GM21717 (cell line): ENCODE results near the gene ABR.
"Not testable (repeated sequence)": the region's sequence is repeated elsewhere in the genome, so short reads cannot be mapped to it uniquely, and the experiment has no call there.

Experiments
- ATAC-seq: cut with Tn5 transposase; IDR thresholded peaks from one replicate; pipeline ENCODE4 v1.9.1; 2021; ENCODE audit warnings: mild to moderate bottlenecking, moderate library complexity; ENCODE audit not compliant: unreplicated experiment

ABR gene

DNA sequence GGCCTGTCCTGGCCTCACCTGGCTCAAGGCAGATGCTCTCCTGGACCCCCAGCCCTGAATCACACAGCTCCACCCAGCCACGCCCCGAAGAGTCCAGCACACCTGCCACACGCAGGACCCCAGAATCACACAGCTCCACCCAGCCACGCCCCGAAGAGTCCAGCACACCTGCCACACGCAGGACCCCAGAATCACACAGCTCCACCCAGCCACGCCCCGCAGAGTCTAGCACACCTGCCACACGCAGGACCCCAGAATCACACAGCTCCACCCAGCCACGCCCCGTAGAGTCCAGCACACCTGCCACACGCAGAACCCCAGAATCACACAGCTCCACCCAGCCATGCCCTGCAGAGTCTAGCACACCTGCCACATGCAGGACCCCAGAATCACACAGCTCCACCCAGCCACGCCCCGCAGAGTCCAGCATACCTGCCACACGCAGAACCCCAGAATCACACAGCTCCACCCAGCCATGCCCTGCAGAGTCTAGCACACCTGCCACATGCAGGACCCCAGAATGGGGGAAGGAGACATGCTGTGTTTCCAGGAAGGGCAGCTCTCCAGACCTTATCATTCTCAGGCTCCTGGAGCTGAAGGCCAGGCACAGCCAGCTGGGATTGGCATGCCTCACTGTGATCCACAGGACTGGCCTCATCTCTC, 105.7 kb downstream of the ABR start:
- ATAC-seq, result not testable (repeated sequence)

- ATAC-seq, result no peak
These were observed 106.4 kb downstream of the ABR start for GRCh38 chr17:1073241-1073962.

DNA sequence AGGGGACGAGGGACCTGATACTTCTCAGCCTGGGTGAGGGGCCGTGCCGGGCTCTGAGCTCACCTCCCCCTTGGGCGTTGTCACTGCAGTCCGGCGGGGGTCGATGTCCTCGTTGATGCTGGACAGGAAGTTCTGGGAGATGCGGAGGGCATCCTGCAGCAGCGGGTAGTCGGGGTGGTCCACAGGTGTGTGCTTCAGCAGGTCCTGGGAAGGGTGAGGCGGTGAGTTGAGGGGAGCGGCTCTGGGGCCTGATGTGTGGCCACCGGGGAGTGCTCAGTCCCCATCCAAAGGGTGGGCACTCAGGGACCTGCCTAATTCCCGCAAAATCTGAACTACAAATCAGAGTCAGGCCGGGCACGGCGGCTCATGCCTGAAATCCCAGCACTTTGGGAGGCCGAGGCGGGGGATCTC, 107.2 kb downstream of the ABR start:
- no peak for ATAC-seq

DNA sequence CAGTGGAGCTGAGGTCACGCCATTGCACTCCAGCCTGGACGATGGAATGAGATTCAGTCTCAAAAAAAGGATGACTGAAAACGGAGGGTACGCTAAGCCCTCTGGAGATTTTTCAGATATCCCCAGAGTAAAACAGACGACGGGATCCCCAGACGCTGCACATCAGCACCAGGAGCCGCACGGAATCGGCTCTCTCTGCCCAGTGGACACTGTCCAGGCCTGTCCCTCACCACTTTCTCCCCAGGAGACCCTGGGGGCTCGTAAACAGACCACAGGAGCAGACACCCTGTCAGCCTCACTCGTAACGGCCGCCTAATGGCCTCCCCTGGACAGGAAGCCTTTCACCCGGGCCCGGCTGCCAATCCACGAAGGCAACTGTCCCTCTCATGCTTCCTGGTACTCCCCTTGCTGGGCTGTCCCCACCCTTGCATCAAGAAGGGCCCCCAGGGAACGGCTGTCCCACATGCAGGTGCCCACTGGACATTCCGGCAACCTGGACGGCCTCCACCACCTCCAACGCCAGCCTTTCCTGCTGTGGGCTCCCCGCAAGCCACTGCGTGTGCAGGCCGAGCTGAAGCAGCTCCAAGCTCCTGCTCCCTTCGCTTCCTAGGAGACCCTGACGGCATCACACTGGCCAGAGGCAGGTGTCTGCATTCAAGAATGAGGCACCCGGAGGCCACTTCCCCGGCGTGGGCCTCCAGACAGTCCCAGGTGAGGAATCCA, 108.5 kb downstream of the ABR start:
- no peak for ATAC-seq

DNA sequence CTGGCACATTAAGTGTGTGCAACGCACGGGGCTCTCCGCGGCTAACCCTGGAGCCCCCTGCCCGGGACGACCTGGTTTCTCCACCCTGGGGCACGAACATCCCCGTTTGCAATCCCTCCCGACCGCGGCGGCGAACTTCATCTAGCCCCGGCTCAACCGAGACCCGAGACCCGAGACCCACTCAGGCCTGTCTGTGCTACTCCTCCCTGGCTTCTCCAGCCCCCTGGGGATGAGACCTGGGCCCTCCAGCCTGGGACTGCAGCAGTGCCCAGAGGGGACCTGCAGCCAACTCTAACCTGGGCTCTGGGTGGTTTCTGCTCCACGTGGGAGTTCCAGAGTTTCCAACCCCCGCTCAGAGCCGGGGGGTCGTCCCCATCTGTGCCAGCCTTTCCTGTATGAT, 109.4 kb downstream of the ABR start:
- no peak for ATAC-seq

DNA sequence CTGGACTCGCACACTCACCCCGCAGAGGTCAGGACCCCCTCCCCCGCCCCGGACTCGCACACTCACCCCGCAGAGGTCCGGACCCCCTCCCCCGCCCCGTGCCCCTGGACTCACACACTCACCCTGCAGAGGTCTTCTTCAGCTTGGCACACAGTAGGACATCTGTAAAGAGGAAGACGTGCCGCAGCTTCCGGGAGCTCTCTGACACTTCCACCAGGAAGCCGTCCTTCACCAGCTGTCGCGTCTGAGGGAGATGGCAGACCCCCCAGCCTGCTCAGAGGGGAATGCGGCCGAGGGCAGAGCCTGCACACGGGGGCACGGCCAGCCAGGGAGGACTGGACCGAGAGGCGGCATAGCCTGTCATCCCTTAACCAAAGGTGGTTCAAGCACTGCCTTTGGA, 109.9 kb downstream of the ABR start:
- no peak for ATAC-seq

- no peak for ATAC-seq
These were observed 111.4 kb downstream of the ABR start for GRCh38 chr17:1068356-1068755.

DNA sequence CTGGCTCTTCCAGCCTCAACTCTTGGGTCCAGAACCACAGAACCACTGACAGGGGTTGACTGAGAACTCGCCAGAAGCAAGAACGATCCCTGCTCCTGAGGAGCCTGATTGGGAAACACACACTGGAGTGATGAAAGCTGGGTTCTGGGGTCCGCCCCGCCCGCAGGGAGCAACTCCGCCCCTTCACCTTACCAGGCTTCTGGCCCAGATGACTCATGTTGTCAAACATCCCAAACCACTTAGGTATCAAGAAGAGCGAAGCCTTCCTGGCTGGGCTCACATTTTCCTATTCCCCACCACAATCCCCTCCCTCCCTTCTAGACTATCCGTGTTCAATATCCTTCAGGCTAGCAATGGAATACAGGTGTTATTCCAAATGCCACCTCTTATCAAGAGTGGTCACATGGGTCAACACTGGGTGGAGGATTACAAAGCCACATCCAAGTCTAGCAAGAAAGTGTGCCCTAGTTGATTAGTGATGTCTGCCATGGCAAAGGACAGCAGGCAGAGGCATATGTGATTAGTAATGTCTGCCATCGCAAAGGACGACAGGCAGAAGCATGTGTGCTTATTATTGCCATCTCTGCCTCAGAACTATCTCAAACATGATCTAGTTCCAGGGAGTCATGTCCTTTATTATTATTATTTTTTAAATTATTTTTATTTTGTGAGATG, 112.4 kb downstream of the ABR start:
- no peak for ATAC-seq

DNA sequence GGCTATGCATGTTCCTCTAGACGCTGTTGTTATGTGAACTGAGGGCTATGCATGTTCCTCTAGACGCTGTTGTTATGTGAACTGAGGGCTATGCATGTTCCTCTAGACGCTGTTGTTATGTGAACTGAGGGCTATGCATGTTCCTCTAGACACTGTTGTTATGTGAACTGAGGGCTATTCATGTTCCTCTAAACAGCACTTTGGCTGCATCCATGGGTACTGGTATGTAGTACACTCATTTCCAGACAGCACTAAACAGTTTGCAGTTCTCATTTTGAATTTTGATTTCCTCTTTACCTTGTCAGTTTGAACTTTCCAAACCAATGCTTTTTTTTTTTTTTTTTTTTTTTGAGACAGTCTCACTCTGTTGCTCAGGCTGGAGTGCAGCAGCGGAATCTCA, 114.4 kb downstream of the ABR start:
- not testable (repeated sequence) for ATAC-seq

- no peak for ATAC-seq
These were observed 118.8 kb downstream of the ABR start for GRCh38 chr17:1060991-1061390.

GRCh38 chr17:1059131-1059795, 120.5 kb downstream of the ABR start:
- ATAC-seq, result no peak

GRCh38 chr17:1058423-1059130, 121.2 kb downstream of the ABR start:
- no peak for ATAC-seq

- no peak for ATAC-seq
These were observed 123.0 kb downstream of the ABR start for GRCh38 chr17:1056761-1057160.

DNA sequence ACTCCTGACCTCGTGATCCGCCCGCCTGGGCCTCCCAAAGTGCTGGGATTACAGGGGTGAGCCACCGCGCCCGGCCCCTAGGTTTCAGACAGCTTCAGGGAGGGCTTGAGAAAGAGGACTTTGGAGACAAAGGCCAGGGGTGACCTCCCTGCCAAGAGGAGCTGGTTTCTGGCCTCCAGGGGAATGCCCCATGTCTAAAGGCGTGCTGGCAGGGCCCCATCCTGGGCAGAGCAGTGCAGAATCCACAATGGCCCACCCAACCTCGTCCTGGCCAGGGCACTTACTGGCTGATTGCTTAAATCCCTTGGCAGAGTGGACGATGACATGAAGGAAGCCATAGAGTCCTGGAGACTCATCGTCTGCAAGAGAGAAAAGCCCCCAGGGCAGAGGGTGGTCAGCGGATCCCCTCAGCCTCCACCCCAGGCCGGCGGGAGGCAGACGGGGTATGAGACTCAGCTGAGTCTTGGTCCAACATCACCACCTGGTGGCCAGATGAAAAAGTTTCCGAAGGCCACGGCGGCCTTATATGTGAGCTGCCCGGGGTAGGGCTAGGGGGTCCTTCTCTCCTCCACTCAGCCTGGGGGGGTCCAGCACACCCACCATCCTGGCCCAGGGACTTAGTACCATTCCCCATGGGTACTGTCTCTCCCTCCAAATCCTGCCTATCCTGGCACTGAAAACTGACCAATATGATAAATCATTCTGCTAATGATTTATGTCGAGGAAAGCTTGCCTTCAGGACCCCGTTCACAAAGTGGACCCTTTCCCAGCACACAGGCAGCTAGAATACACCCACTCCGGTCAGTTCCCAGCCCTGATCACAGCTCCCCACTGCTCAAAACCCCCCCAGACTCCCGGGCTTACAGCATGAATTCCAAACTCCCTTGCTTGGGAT, 123.8 kb downstream of the ABR start:
- no peak for ATAC-seq

DNA sequence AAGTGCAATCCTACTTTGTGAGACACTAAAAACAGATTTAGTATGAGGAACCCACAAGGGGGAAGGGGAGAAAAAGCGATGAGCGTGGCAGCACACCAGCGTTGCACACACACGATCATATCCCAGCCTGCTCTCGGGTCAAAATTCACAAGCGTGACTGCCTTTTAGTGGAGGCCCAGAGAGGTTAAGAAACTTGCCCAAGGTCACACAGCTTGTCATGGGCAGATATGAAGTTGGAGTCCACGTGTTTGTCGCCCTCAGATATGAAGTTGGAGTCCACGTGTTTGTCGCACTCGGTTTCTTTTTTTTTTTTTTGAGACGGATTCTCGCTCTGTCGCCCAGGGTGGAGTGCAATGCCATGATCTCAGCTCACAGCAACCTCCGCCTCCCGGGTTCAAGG, 124.5 kb downstream of the ABR start:
- no peak for ATAC-seq

GRCh38 chr17:1054656-1055055, 125.1 kb downstream of the ABR start:
- ATAC-seq, result no peak

- ATAC-seq, result no peak
These were observed 126.0 kb downstream of the ABR start for GRCh38 chr17:1053661-1054360.

- no peak for ATAC-seq
These were observed 128.5 kb downstream of the ABR start for GRCh38 chr17:1050996-1051925.
